Inflammatory macrophage treated with lipopolysaccharide for 1 hour (primary cell): ENCODE measurements around the gene TMED1.
"Not testable (repeated sequence)": the region's sequence is repeated elsewhere in the genome, so short reads cannot be mapped to it uniquely, and the experiment has no call there.

ENCODE experiments used
- DNase-seq, 2 donors: peaks; one replicate each; pipeline ENCODE4 v3.0.0-alpha.2; 2020 to 2022

The TMED1 gene

DNA sequence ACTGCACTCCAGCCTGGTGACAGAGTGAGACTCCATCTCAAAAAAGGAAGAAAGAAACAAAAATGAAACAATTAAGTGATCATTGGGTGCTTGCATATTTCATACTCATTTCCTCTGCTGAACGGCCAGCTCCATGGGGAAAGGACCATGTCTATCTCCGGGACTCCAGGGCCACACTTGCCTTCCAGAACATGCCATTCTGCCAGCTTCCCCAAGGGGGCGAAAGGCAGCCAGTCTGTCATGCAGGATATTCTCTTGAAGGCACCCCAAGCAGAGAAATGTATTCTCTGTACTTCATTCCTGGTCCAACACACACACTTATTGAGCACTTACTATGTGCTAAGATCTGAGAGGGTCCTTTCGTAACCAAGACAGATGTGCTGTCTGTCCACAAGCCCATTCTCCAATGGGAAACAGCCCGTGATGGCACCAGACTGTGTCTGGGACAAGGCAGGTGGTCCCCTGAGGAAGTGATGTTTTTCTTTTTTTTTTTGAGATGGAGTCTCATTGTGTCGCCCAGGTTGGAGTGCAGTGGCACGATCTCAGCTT lies 25.2 kb upstream of the TMED1 start:
- peak; percentile 70 to 86 for DNase-seq

- no peak for DNase-seq
These were observed 22.3 kb upstream of the TMED1 start for GRCh38 chr19:10858204-10858828.

DNA sequence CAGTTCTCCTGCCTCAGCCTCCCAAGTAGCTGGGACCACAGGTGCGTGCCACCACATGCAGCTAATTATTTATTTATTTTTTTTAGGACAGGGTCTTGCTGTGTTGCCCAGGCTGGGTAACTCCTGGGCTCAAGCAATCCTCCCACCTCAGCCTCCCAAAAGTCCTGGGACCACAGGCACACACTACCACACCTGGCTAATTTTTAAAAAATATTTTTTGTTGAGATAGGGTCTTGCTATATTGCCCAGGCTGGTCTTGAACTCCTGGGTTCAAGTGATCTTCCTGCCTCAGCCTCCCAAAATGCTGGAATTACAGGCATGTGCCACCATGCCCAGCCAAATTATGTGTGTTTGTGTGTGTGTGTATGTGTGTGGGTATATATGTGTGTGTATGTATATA lies 20.9 kb upstream of the TMED1 start:
- DNase-seq, result not testable (repeated sequence)

DNA sequence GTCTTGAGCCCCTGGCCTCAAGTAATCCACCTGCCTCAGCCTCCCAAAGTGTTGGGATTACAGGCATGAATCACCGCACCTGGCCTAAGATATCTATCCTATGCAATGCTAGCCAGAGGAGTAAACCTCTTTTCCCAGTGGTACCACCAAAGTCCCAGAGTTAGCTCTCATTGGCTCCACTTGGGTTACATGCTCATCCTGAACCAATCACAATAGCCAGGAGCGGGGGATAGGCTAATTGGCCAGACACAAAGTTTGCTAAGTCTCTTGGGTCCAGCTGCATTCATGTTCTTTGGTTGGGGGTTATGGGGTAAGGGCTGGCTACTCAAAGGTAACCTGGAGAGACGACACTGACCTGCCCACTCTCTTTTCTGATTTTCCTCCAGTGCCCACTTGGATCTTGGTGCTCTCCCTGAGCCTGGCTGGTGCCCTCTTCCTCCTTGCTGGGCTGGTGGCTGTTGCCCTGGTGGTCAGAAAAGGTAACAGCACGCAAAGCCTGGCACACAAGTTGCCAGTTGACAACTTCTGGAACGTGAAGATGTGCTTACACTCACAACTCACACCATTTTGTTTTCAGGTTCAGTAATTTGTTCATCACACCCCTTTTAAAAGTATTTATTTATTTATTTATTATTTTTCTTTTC lies 20.0 kb upstream of the TMED1 start:
- peak in 1 of 2 donors; percentile 60 for DNase-seq

GRCh38 chr19:10854350-10855089 lies 18.5 kb upstream of the TMED1 start:
- peak in 1 of 2 donors; percentile 73 for DNase-seq

GRCh38 chr19:10852941-10853340 lies 16.9 kb upstream of the TMED1 start:
- no peak for DNase-seq

DNA sequence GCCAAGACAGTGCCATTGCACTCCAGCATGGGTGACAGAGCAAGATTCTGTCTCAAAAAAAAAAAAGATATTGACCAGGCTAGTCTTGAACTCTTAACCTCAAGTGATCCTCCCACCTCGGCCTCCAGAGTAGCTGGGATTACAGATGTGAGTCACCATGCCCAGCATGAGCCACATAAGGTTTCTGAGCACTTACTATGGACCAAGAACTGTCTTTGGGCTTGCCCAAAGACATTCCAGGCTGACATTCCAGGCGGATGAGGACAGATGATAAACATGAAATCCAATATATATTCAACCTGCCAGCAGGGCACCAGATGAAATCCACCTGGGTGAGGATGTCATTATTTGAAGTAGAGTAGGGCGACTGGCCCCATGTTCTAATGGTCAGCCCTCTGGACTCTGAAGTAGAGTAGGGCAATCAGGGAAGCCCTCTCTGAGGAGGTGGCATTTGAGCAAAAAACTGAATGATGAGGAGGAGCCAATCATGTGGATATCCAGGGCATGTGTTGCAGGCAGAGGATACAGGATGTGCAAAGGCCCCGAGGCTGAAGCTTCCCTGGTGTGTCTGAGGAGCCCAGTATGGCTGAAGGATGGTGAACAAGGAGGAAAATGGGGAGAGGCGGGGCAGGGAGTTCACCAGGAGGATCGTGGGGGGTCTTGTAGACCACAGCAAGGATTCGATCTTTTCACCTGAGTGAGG lies 16.2 kb upstream of the TMED1 start:
- DNase-seq, result no peak

DNA sequence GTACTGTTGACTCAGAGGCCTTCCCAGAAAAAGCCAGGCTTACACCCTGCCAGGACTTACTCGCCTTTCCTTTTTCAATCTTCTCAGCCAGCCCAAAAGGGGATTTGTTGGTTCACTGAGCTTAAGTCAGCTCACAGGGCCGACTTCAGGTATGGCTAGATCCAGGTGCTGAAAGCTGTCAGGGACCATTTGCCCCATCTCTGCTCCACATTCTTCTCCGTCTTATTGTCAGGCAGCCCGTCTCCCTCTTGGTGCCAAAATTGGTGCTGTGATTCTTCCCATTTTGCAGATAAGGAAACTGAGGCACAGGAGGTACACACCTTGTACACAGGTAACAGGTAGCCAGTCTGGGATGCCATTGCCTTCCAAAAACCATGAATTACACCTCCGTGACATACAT lies 14.6 kb upstream of the TMED1 start:
- DNase-seq, result no peak

DNA sequence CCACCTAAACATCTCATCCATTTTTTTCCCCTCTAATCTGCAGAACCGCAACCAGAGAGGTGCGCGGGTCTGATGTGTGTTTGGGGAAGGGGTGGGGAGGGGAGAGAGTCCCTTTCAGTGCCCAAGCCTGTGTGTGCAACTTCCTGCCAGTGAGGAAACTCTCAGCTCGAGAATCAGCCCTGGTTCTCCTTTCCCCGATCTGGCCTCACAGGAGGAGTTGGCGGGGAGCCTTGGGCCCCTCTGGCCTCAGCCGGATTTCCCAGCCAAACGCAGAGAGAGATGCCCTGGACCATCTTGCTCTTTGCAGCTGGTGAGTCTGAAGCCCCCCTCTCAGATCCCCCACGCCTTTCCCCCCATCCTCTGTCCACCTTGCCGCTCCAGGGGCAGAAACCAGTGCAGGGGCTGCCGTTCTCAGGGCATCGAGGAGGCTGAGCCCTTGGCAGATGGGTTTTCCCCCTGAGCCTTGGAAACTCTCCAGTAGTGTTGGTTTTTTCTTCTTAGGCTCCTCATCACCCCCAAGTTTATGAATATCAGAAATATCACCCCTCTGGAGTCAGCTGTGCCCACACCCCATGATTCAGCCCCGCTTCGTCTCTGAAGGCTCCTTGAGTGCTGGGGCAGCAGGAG lies 12.3 kb upstream of the TMED1 start, which contains the start of gene C19orf38:
TSS of gene C19orf38 (plus strand) at position 186 of the 627 bp plus-strand sequence. CDS start at position 280, 94 bp downstream.
- DNase-seq, result peak; percentile 79 to 81

- DNase-seq, result no peak
These were observed 10.6 kb upstream of the TMED1 start for GRCh38 chr19:10846500-10847202.

DNA sequence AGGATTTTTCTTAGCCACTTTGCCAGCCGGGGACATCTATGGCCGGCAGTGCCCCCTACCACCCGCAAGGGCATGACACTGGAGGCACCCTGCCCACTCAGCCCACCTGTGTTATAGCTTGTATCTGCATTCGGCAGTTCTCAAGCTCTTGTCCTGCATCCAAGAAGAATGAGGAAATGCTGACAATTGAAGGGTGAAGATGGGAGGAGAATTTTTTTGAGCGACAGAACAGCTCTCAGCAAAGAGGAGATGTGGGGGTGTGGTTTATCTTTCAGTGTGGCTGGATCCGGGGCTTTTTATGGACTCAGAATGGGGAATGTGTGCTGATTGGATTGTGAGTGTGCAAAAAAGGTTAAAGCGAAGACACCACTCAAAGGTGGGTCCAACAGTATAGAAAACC lies 6.8 kb upstream of the TMED1 start:
- DNase-seq, result no peak

GRCh38 chr19:10839114-10840050 lies 3.4 kb upstream of the TMED1 start:
- DNase-seq, result no peak

GRCh38 chr19:10838377-10838776 lies 2.4 kb upstream of the TMED1 start:
- DNase-seq, result no peak

DNA sequence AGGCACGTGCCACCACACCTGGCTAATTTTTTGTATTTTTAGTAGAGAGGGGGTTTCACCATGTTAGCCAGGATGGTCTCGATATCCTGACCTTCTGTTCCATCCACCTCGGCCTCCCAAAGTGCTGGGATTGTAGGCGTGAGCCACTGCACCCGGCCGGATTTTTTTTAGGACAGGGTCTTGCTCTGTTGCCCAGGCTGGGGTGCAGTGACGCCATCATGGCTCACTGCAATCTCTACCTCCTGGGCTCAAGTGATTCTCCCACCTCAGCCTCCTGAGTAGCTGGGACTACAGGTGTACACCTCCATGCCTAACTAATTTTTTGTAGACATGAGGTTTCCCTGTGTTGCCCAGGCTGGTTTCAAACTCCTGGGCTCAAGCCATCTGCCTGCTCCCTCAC lies 1.6 kb upstream of the TMED1 start:
- DNase-seq, result not testable (repeated sequence)

DNA sequence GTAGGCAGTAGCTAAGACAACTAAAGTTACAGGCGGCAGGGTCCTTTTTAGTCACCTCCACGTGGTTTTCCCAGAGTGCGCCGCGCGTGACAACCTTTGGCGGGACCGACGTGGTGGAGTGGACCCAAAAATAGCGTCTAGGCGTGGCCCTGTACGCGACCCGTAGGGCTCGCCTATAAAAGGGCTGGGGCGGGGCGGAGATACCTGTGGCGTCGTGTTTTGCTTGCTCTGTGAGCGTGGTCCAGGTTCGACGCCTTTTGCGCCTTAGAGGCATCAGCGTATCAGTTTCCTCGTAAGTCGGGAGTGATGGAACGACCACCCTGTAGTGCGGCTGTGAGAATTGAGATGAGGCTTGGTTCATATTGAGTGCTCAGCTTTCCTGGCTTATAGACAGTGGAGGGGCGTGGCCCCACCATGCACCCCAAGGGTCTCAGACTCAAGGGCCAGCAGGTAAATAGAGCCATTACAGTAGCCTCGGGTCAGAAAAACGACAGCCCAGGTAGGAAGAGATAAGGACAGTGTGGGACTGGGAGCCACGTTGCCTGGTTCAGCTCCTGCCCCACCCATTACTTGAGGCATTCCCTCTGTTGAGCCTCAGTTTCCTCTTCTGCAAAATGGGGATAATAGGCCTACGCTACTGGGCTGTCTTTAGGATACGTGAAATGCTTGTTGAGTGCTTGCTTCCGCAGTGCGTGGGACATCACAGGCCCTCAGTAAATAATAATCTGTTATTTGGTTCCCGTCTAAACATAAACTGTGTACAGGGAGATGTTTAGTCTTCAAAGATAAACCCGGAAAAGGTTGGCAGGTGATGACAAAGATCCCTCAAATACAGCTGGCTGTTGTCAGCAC lies 693 bp upstream of the TMED1 start:
- peak in 1 of 2 donors; percentile 80 for DNase-seq

- DNase-seq, result no peak
These were observed 791 bp downstream of the TMED1 start for GRCh38 chr19:10835089-10835753.

DNA sequence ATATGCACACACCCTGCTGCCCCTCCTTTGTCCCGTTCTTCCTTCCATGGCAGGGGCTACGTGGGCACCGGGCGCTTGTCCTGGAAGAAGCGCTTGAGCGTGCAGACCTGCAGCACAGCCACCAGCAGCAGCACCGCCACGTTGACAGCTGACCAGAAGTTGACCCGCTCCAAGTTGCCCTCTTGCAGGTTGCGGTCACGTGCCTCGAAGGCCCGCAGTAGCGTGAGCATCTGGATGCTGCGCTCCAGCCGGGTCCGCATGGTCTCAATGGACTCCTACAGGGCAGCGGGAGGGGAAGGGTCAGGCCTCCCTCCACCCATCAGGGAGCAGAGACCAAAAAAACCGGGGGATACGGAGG lies 3.1 kb downstream of the TMED1 start:
- DNase-seq, result no peak

GRCh38 chr19:10831987-10832938 lies 3.7 kb downstream of the TMED1 start:
- no peak for DNase-seq
